IMR-90 (cell line): Measurements from ENCODE around the gene RRM1.

ENCODE experiments used
- MAFK ChIP-seq: IDR thresholded peaks from 2 replicates; pipeline ENCODE4 v1.6.1; 2012; ENCODE audit warnings: low read depth, low read length, improper control_type of control experiment
- TF ChIP-seq, protein P1 (sequence below): fragments of 150-350 bp; IDR thresholded peaks from 2 replicates; pipeline ENCODE4 v1.6.1; 2017; ENCODE audit warnings: mild to moderate bottlenecking, antibody characterized with exemption, low read length, low read depth

DNA sequence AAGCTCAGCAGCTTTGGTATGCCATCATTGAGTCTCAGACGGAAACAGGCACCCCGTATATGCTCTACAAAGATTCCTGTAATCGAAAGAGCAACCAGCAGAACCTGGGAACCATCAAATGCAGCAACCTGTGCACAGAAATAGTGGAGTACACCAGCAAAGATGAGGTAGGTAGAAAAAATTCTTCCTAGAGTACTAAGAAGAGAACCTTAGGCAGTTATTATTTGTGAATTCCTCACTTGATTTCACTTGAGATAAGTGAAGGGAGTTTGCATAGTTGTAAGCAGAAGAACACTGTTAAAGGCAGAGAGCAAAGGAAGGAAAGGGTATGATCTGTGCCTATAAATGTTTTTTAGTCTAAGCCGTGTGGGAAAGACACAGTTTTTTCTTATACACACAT lies 28.6 kb downstream of the RRM1 start:
- TF ChIP-seq MAFK = no peak
- TF ChIP-seq, protein P1, sequence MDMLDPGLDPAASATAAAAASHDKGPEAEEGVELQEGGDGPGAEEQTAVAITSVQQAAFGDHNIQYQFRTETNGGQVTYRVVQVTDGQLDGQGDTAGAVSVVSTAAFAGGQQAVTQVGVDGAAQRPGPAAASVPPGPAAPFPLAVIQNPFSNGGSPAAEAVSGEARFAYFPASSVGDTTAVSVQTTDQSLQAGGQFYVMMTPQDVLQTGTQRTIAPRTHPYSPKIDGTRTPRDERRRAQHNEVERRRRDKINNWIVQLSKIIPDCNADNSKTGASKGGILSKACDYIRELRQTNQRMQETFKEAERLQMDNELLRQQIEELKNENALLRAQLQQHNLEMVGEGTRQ = no peak
